GM19372 (cell line): ENCODE measurements around the gene FBXO31.
"Not testable (repeated sequence)": the region's sequence is repeated elsewhere in the genome, so short reads cannot be mapped to it uniquely, and the experiment has no call there.

Experiments used
- ATAC-seq: cut with Tn5 transposase; IDR thresholded peaks from one replicate; pipeline ENCODE4 v1.9.1; 2021; ENCODE audit warnings: mild to moderate bottlenecking, low read depth, moderate library complexity; ENCODE audit not compliant: unreplicated experiment

The FBXO31 gene

GRCh38 chr16:87411375-87412271, 28.0 kb upstream of the FBXO31 start:
- ATAC-seq: no peak

GRCh38 chr16:87410968-87411367, 27.4 kb upstream of the FBXO31 start:
- no peak for ATAC-seq

GRCh38 chr16:87410530-87410929, 27.0 kb upstream of the FBXO31 start:
- ATAC-seq: no peak

GRCh38 chr16:87409781-87410180, 26.2 kb upstream of the FBXO31 start:
- no peak for ATAC-seq

GRCh38 chr16:87409153-87409552, 25.6 kb upstream of the FBXO31 start:
- no peak for ATAC-seq

GRCh38 chr16:87407511-87408112, 24.0 kb upstream of the FBXO31 start:
- no peak for ATAC-seq

GRCh38 chr16:87406495-87407088, 23.0 kb upstream of the FBXO31 start:
- no peak for ATAC-seq

- ATAC-seq: no peak
These were observed 21.4 kb upstream of the FBXO31 start for GRCh38 chr16:87404764-87405625.

- no peak for ATAC-seq
These were observed 11.7 kb upstream of the FBXO31 start for GRCh38 chr16:87395181-87395842.

- ATAC-seq: no peak
These were observed 10.1 kb upstream of the FBXO31 start for GRCh38 chr16:87393680-87394055.

- no peak for ATAC-seq
These were observed 9.5 kb upstream of the FBXO31 start for GRCh38 chr16:87392821-87393679.

- ATAC-seq: peak; percentile 68
These were observed 8.6 kb upstream of the FBXO31 start, which contains the start of gene MAP1LC3B for GRCh38 chr16:87391950-87392820. TSS of gene MAP1LC3B (plus strand) at chr16:87392336. CDS start at chr16:87392428, 92 bp downstream.

GRCh38 chr16:87391324-87391949, 7.9 kb upstream of the FBXO31 start:
- no peak for ATAC-seq

GRCh38 chr16:87390641-87391323, 7.2 kb upstream of the FBXO31 start:
- ATAC-seq: no peak

- not testable (repeated sequence) for ATAC-seq
These were observed 6.3 kb upstream of the FBXO31 start for GRCh38 chr16:87389914-87390313.

- no peak for ATAC-seq
These were observed 5.7 kb upstream of the FBXO31 start for GRCh38 chr16:87389245-87389644.

GRCh38 chr16:87388818-87389134, 5.2 kb upstream of the FBXO31 start:
- no peak for ATAC-seq
